Neural crest cell (in vitro differentiated cells): Measurements from ENCODE around the gene IRS2. TPM values are rescaled to one million over a fixed set of nuclear protein-coding genes. Genes with fewer than 3 reads are reported as not detected.

Experiments
- DNase-seq: peaks from one replicate; pipeline ENCODE4 v3.0.0; 2021; ENCODE audit warnings: low read depth, mixed read lengths, low spot score
- H3K27ac Mint-ChIP-seq: one replicate; pipeline ENCODE4 v1.8.0; 2021; ENCODE audit warnings: mild to moderate bottlenecking, mixed read lengths; ENCODE audit not compliant: unreplicated experiment
- H3K27me3 Mint-ChIP-seq: 2 replicates; pipeline ENCODE4 v1.8.0; 2021; ENCODE audit warnings: low read depth, mild to moderate bottlenecking, mixed read lengths
- H3K36me3 Mint-ChIP-seq: 2 replicates; pipeline ENCODE4 v1.8.0; 2021; ENCODE audit warnings: low read depth, mild to moderate bottlenecking, mixed read lengths
- H3K4me1 Mint-ChIP-seq: 2 replicates; pipeline ENCODE4 v1.8.0; 2021; ENCODE audit warnings: mixed read lengths
- H3K4me3 Mint-ChIP-seq: one replicate; pipeline ENCODE4 v1.8.0; 2021; ENCODE audit warnings: mild to moderate bottlenecking, mixed read lengths
- H3K9me3 Mint-ChIP-seq: 2 replicates; pipeline ENCODE4 v1.8.0; 2021; ENCODE audit warnings: mixed read lengths
- total RNA-seq: library from RNA; stranded (reverse); gene quantifications from 2 replicates; pipeline ENCODE4 v1.2.1, GENCODE V29; 2021
- TF ChIP-seq, protein P1 (sequence below): fragments of 200-600 bp; sonication (generic); conservative IDR thresholded peaks from 2 replicates; pipeline ENCODE4 v1.5.0; 2021; ENCODE audit warnings: antibody characterized with exemption, mild to moderate bottlenecking

Gene IRS2
- total RNA-seq, 1 donor from 2014 or later, result 7.0 TPM

DNA sequence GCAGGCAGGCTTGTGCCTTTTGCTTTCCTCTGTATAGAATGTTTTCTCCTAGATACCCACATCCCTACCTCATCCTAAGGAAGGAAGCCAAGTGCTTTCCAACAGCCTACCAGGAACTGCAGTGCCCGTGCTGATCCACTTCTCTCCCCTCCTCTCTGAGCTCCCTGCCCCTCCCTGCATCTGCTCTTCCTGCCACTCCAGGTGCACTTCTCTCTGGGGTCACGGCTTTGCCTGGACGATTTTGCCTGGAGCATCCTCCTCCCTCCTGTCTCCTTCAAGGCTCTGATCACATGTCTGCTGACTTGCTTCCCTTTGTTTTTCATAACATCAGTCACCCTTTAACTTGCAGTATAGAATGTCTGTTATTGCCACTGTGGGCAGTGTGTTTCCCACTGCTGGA, 34.7 kb upstream of the IRS2 start:
- H3K27ac Mint-ChIP-seq, result no peak overlapping the region
- no peak overlapping the region for H3K4me3 Mint-ChIP-seq
- no peaks in the 10 kb centered on the region for H3K36me3 Mint-ChIP-seq
- H3K27me3 Mint-ChIP-seq, result no peaks in the 10 kb centered on the region
- peaks cover 16% of the 10 kb centered on the region for H3K4me1 Mint-ChIP-seq
- TF ChIP-seq, protein P1, sequence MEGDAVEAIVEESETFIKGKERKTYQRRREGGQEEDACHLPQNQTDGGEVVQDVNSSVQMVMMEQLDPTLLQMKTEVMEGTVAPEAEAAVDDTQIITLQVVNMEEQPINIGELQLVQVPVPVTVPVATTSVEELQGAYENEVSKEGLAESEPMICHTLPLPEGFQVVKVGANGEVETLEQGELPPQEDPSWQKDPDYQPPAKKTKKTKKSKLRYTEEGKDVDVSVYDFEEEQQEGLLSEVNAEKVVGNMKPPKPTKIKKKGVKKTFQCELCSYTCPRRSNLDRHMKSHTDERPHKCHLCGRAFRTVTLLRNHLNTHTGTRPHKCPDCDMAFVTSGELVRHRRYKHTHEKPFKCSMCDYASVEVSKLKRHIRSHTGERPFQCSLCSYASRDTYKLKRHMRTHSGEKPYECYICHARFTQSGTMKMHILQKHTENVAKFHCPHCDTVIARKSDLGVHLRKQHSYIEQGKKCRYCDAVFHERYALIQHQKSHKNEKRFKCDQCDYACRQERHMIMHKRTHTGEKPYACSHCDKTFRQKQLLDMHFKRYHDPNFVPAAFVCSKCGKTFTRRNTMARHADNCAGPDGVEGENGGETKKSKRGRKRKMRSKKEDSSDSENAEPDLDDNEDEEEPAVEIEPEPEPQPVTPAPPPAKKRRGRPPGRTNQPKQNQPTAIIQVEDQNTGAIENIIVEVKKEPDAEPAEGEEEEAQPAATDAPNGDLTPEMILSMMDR, result no peak
- no peak for DNase-seq
- H3K9me3 Mint-ChIP-seq, result peaks cover 3% of the 10 kb centered on the region

DNA sequence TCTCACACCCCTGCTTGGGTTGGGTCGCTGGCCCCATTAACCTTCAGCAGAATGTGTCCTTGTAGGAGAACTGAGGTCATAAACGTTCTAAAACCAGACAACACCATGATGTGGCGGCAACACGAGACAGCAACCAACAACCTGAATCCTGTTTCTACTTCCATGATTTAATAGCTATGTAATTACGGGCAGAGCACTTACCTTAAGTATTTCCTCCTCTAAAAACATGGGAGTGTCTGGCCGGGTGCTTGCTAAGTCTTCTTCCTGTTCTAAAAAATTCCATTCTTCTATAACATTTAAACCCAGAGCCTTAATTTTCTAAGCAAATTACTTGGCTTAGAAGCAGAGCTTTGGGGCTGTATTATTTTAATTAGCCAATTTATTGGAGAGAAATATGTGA, 33.5 kb upstream of the IRS2 start:
- peaks cover 19% of the 10 kb centered on the region for H3K4me1 Mint-ChIP-seq
- H3K4me3 Mint-ChIP-seq, result no peak overlapping the region
- TF ChIP-seq, protein P1, result no peak
- H3K27ac Mint-ChIP-seq, result no peak overlapping the region
- H3K36me3 Mint-ChIP-seq, result no peaks in the 10 kb centered on the region
- H3K9me3 Mint-ChIP-seq, result peaks cover 3% of the 10 kb centered on the region
- no peaks in the 10 kb centered on the region for H3K27me3 Mint-ChIP-seq
- no peak for DNase-seq

DNA sequence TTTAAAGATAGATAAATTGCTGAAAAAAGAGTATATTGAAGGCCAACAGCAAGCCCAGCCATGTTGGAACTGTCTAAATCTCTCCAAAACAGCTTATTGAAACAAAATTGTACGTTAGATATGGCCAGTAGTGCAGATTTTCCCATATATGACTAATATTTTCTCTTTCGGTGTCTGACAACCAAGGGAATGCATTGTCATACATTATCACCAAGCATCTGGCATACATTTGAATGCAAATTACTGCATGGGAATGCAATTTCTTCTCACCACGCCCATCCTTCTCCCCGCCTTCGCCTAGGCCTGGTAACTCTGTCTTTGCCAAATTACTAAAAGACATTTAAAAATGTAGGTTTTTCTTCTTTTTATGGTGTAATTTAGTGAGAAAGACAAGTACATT, 32.5 kb upstream of the IRS2 start:
- TF ChIP-seq, protein P1, result no peak
- Mint-ChIP-seq H3K36me3 (no peaks in the 10 kb centered on the region), H3K4me3 (no peak overlapping the region), H3K4me1 (peaks cover 19% of the 10 kb centered on the region), H3K27me3 (no peaks in the 10 kb centered on the region), H3K9me3 (no peaks in the 10 kb centered on the region), H3K27ac (no peak overlapping the region)
- DNase-seq, result no peak

GRCh38 chr13:109817591-109818535, 31.5 kb upstream of the IRS2 start:
- Mint-ChIP-seq H3K36me3 (no peaks in the 10 kb centered on the region), H3K4me1 (peaks cover 19% of the 10 kb centered on the region)
- no peak for DNase-seq

GRCh38 chr13:109816808-109817203, 30.4 kb upstream of the IRS2 start:
- TF ChIP-seq, protein P1, result no peak
- Mint-ChIP-seq H3K4me1 (peaks cover 19% of the 10 kb centered on the region), H3K27me3 (no peaks in the 10 kb centered on the region), H3K4me3 (no peak overlapping the region), H3K36me3 (no peaks in the 10 kb centered on the region), H3K9me3 (no peaks in the 10 kb centered on the region), H3K27ac (no peak overlapping the region)
- no peak for DNase-seq

More at GRCh38 chr13:109817591-109818535, 31.5 kb upstream of the IRS2 start:
- Mint-ChIP-seq H3K27me3 (no peaks in the 10 kb centered on the region), H3K4me3 (no peak overlapping the region), H3K27ac (no peak overlapping the region), H3K9me3 (no peaks in the 10 kb centered on the region)
- TF ChIP-seq, protein P1, result no peak
